PC-3 (cell line): Measurements from ENCODE around the gene PLPP3.

Source experiments
- EZH2 ChIP-seq: fragments of 300-600 bp; sonication (generic); IDR thresholded peaks from one replicate; pipeline ENCODE4 v1.6.1; 2017; ENCODE audit warnings: antibody characterized with exemption, mild to moderate bottlenecking, low read length; ENCODE audit not compliant: unreplicated experiment
- TF ChIP-seq, protein P1 (sequence below): fragments of 300-600 bp; sonication (generic); conservative IDR thresholded peaks from 2 replicates; pipeline ENCODE4 v1.5.1; 2017; ENCODE audit warnings: antibody characterized with exemption, low read depth, mild to moderate bottlenecking, low read length

DNA sequence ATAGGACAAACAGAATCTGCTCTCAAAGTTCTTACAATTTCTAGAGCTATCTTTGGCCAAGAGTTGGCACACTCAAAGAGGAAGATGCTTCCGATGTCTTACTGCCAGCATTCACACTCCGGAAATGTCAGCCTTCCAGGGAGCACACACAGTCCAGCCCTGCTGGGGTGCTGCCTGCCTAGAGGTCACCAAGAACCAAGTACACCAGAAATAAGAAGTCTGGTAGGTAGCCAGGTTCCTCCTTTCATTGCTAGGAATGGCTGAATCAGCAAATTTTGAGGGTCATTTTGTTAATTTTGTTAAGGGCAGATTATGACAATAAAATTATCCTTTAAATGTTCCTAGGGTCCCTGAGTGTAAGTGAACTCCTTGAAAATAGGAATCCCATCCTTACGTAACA is 77.5 kb downstream of the PLPP3 start:
- TF ChIP-seq EZH2, result no peak
- TF ChIP-seq, protein P1, sequence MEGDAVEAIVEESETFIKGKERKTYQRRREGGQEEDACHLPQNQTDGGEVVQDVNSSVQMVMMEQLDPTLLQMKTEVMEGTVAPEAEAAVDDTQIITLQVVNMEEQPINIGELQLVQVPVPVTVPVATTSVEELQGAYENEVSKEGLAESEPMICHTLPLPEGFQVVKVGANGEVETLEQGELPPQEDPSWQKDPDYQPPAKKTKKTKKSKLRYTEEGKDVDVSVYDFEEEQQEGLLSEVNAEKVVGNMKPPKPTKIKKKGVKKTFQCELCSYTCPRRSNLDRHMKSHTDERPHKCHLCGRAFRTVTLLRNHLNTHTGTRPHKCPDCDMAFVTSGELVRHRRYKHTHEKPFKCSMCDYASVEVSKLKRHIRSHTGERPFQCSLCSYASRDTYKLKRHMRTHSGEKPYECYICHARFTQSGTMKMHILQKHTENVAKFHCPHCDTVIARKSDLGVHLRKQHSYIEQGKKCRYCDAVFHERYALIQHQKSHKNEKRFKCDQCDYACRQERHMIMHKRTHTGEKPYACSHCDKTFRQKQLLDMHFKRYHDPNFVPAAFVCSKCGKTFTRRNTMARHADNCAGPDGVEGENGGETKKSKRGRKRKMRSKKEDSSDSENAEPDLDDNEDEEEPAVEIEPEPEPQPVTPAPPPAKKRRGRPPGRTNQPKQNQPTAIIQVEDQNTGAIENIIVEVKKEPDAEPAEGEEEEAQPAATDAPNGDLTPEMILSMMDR, result no peak
